Measurements from ENCODE around the gene PHKG2. TPM values are rescaled to one million over a fixed set of nuclear protein-coding genes. Genes with fewer than 3 reads are reported as not detected.

The PHKG2 gene
- total RNA-seq, 1 donor from 2014 or later, result 53.5 TPM

DNA sequence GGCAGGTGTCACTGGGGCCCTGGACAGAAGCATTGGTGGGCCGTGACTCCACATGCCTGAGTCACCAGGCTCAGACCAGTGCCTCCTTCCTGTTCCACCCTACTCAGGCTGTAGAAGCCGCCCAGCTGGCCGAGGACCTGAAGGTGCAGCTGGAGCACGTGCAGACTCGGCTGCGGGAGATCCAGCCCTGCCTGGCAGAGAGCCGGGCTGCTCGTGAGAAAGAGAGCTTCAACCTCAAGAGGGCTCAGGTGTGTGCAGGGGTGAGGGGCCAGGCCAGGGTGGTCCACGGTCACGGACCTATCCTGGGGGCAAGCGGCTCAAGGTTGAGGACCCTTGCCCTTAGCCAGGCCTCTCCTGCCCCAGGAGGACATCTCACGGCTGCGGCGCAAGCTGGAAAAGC is 23.5 kb downstream of the PHKG2 start:
- Mint-ChIP-seq H3K27ac (peak overlapping the region; percentile 77), H3K36me3 (ENCODE audit: insufficient read depth) (peaks cover 17% of the 10 kb centered on the region)

GRCh38 chr16:30773826-30774225 is 25.6 kb downstream of the PHKG2 start:
- H3K9me3 Mint-ChIP-seq (ENCODE audit: low read depth), result no peaks in the 10 kb centered on the region
- peaks cover 8% of the 10 kb centered on the region for H3K36me3 Mint-ChIP-seq (ENCODE audit: insufficient read depth)
- TF ChIP-seq CTCF (IDR thresholded peaks at IDR 0.05; ENCODE audit: unreplicated experiment), result no peak
- no peak overlapping the region for H3K4me3 Mint-ChIP-seq (ENCODE audit: low read depth)
- peaks cover 18% of the 10 kb centered on the region for H3K4me1 Mint-ChIP-seq (ENCODE audit: low read depth)
- no peak for DNase-seq (ENCODE audit: low spot score, unreplicated experiment)
- H3K27ac Mint-ChIP-seq, result no peak overlapping the region
- no peaks in the 10 kb centered on the region for H3K27me3 Mint-ChIP-seq

More for the DNA sequence above, 23.5 kb downstream of the PHKG2 start:
- TF ChIP-seq CTCF (IDR thresholded peaks at IDR 0.05; ENCODE audit: unreplicated experiment), result no peak
- no peaks in the 10 kb centered on the region for H3K27me3 Mint-ChIP-seq
- no peaks in the 10 kb centered on the region for H3K9me3 Mint-ChIP-seq (ENCODE audit: low read depth)
- H3K4me1 Mint-ChIP-seq (ENCODE audit: low read depth), result peaks cover 6% of the 10 kb centered on the region
- H3K4me3 Mint-ChIP-seq (ENCODE audit: low read depth), result no peak overlapping the region
- DNase-seq (ENCODE audit: low spot score, unreplicated experiment), result no peak

DNA sequence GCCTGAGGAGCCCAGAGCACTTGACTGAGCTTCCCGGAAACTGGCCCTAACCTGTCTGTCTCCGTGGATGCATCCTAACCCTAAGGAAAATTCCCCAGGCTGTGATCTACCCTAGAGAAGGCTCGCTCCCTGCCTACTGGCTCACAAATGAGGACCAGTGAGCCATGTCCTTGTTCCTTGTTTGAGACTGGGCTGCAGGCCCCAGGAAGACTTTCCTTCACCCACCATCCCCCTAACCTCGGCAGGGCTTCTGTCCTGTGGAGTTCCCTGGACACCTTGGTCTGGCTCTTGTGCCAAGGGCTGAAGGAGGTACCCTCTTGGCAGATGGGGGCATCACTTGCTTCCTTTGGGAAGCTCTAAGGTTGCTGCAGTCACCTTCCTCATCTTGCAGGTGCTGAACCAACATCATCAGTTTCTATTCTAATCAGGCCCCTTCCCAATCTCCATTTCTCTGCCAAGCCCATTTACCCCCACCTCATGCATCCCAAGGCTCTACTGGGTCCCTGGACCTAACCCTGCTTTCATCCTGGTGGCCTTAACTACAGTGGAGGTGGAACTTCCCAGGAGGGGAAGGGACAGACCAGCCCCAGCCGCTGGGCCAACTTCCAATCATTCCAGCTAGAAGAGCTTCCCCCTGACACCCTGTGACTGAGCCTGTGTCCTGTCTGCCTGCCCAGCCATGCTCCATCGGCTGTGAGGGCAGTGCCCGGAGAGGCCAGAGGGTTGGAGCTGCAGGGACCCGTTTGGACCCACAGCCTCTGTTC is 26.3 kb downstream of the PHKG2 start:
- no peaks in the 10 kb centered on the region for H3K27me3 Mint-ChIP-seq
- no peak for TF ChIP-seq CTCF (IDR thresholded peaks at IDR 0.05; ENCODE audit: unreplicated experiment)
- no peaks in the 10 kb centered on the region for H3K9me3 Mint-ChIP-seq (ENCODE audit: low read depth)
- peaks cover 6% of the 10 kb centered on the region for H3K36me3 Mint-ChIP-seq (ENCODE audit: insufficient read depth)
- H3K4me1 Mint-ChIP-seq (ENCODE audit: low read depth), result peaks cover 18% of the 10 kb centered on the region
- DNase-seq (ENCODE audit: low spot score, unreplicated experiment), result no peak
- H3K4me3 Mint-ChIP-seq (ENCODE audit: low read depth), result peak overlapping the region; percentile 90
- no peak overlapping the region for H3K27ac Mint-ChIP-seq

DNA sequence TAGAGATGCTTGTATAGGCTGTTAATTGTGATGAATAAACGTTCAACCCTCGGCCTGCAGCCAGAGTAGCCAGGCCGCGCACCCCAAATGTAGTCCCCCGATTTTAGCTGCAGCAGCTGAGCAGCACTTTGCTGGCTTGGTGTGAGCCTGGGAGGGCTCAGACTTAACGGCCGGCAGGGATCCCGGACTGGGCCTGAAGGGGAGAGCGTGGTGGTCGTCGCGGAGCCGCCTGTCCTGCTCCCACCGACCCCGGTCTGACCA is 26.8 kb downstream of the PHKG2 start:
- Mint-ChIP-seq H3K4me1 (ENCODE audit: low read depth) (peaks cover 18% of the 10 kb centered on the region), H3K9me3 (ENCODE audit: low read depth) (no peaks in the 10 kb centered on the region), H3K4me3 (ENCODE audit: low read depth) (peak overlapping the region; percentile 90), H3K36me3 (ENCODE audit: insufficient read depth) (peaks cover 6% of the 10 kb centered on the region), H3K27ac (no peak overlapping the region), H3K27me3 (no peaks in the 10 kb centered on the region)
- DNase-seq (ENCODE audit: low spot score, unreplicated experiment), result no peak
- TF ChIP-seq CTCF (IDR thresholded peaks at IDR 0.05; ENCODE audit: unreplicated experiment), result no peak

- Mint-ChIP-seq H3K36me3 (ENCODE audit: insufficient read depth) (peaks cover 6% of the 10 kb centered on the region), H3K4me1 (ENCODE audit: low read depth) (peaks cover 18% of the 10 kb centered on the region), H3K27me3 (no peaks in the 10 kb centered on the region), H3K27ac (peak overlapping the region; percentile 97), H3K9me3 (ENCODE audit: low read depth) (no peaks in the 10 kb centered on the region), H3K4me3 (ENCODE audit: low read depth) (peak overlapping the region; percentile 90)
- no peak for TF ChIP-seq CTCF (IDR thresholded peaks at IDR 0.05; ENCODE audit: unreplicated experiment)
- peak; percentile 56 for DNase-seq (ENCODE audit: low spot score, unreplicated experiment)
These were observed 27.4 kb downstream of the PHKG2 start for GRCh38 chr16:30775392-30776188.

Measured in progenitor cell of endocrine pancreas (in vitro differentiated cells).